Common myeloid progenitor, CD34-positive (primary cell): Measurements from ENCODE around the gene GSTM3.

Source experiments
- CTCF ChIA-PET: fragments of 350-600 bp; sonication (Branson Sonifier 250); formaldehyde crosslinking; loops from one replicate; lab custom pipeline; 2021; ENCODE audit warnings: antibody characterized with exemption; lab: Charles Lee
- POLR2A ChIA-PET: fragments of 350-600 bp; sonication (Branson Sonifier 250); formaldehyde crosslinking; loops from one replicate; lab custom pipeline; 2021; ENCODE audit warnings: antibody characterized with exemption; lab: Charles Lee
- DNase-seq, 3 donors: peaks; one replicate each; pipeline versions ENCODE4 v3.0.0 to v3.0.0-alpha.2; 2013
- H3K27ac ChIP-seq, 2 experiments: 1 replicate in 1 of 2; 2 replicates in 1 of 2; pipeline ENCODE4 v1.7.0; 2013; ENCODE audit warnings: inconsistent platforms in 2 of 2, low read length in 2 of 2, mild to moderate bottlenecking in 2 of 2, low read depth in 1 of 2, moderate library complexity in 1 of 2; ENCODE audit not compliant: severe bottlenecking in 2 of 2, insufficient read depth in 1 of 2, poor library complexity in 1 of 2
- H3K27me3 ChIP-seq, 5 experiments: replicated peaks in 2 of 5; 1 replicate in 3 of 5; 2 replicates in 2 of 5; pipeline versions ENCODE4 v1.6.1 to v1.7.0; 2013; ENCODE audit warnings: low read length in 4 of 5, mild to moderate bottlenecking in 2 of 5, moderate library complexity in 2 of 5, inconsistent platforms in 1 of 5; ENCODE audit not compliant: insufficient read depth in 5 of 5, control insufficient read depth in 4 of 5
- H3K36me3 ChIP-seq, 4 experiments: 1 replicate in 2 of 4; 2 replicates in 2 of 4; pipeline versions ENCODE4 v1.6.1 to v1.7.0; 2013; ENCODE audit warnings: low read length in 3 of 4, control low read depth in 1 of 4, mild to moderate bottlenecking in 1 of 4; ENCODE audit not compliant: control insufficient read depth in 4 of 4, insufficient read depth in 4 of 4
- H3K4me1 ChIP-seq, 4 experiments: 1 replicate in 3 of 4; 2 replicates in 1 of 4; pipeline versions ENCODE4 v1.6.1 to v1.7.1; 2013; ENCODE audit warnings: low read length in 3 of 4, mild to moderate bottlenecking in 3 of 4, control low read depth in 1 of 4, inconsistent platforms in 1 of 4, moderate library complexity in 1 of 4; ENCODE audit not compliant: control insufficient read depth in 4 of 4, insufficient read depth in 4 of 4; ENCODE audit errors: control extremely low read depth in 1 of 4
- H3K4me3 ChIP-seq, 7 experiments: 1 replicate in 4 of 7; 2 replicates in 3 of 7; pipeline versions ENCODE4 v1.5.1 to v1.7.0; 2013; ENCODE audit warnings: mild to moderate bottlenecking in 7 of 7, low read length in 6 of 7, moderate library complexity in 6 of 7, inconsistent platforms in 2 of 7, low read depth in 2 of 7, control low read depth in 1 of 7; ENCODE audit not compliant: insufficient read depth in 4 of 7, control insufficient read depth in 1 of 7; ENCODE audit errors: extremely low read depth in 1 of 7
- H3K9me3 ChIP-seq, 5 experiments: 1 replicate in 4 of 5; 2 replicates in 1 of 5; pipeline versions ENCODE4 v1.6.1 to v1.7.1; 2013; ENCODE audit warnings: low read length in 4 of 5, mild to moderate bottlenecking in 2 of 5, inconsistent platforms in 1 of 5, low read depth in 1 of 5, moderate library complexity in 1 of 5; ENCODE audit not compliant: control insufficient read depth in 4 of 5, insufficient read depth in 2 of 5; ENCODE audit errors: control extremely low read depth in 1 of 5
- whole genome bisulfite sequencing: methylation state at CpG from one replicate; pipeline ENCODE4 v1.1.5; 2013; ENCODE audit not compliant: insufficient coverage; 5-methylcytosine and 5-hydroxymethylcytosine counted together

The GSTM3 gene

DNA sequence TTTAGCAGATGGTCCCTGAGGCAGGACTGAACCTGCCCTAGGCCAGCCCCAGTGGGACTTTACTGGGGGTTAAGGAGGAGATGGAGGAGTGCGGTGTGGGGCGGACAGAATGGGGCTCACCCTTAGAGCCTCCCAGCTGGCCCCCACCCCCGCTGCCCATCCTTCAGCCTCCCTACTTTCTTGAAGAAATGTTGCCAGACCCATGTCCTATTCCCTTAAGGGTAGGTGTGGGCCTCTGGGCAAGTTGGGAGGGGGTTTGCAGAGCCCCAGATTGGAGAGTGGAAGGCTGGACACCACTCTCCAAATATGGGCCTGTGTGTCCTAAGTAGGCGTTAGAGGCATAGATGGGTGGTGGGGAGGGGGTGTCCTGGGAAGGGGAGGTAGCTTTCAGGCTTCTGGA, 42.1 kb upstream of the GSTM3 start:
- no peaks in the 10 kb centered on the region for H3K27me3 ChIP-seq
- no peak overlapping the region for H3K27ac ChIP-seq
- H3K4me1 ChIP-seq = peaks cover 0 to 27% (median 17%) of the 10 kb centered on the region in 4 experiments
- no peak for DNase-seq
- POLR2A ChIA-PET = no interaction called here
- H3K9me3 ChIP-seq = peaks cover 0 to 2% (median 0%) of the 10 kb centered on the region in 5 experiments
- CTCF ChIA-PET = interaction anchor here (4.2 to 21.2 kb wide), 4 partner anchors 8 to 199 kb away, joined by 26 to 551 read pairs (median 236); partner anchors contain the start of gene AHCYL1
- no peaks in the 10 kb centered on the region for H3K36me3 ChIP-seq
- 95% methylated on average over 3 of the region's 4 CpGs for WGBS
- no peak overlapping the region for H3K4me3 ChIP-seq

DNA sequence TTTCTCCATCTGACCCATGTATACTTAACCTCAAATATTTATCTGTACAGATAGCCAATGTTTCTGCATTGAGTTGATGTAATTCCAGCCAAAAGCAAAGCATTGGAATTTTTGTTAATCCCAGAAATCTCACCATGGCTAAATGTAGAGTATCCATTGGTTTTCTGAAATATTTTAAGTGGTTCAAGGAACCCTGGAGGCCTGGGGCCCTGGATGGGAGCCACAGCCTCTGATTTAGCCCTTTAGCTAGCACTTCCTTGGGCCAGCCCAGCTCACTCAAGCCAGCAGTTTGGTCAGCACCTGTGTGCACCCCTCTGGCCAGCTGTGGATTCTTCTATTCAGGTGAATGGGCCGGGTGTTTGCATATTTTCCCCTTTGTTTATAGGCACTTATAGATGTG, 41.7 kb upstream of the GSTM3 start:
- DNase-seq = no peak
- H3K4me1 ChIP-seq = peaks cover 0 to 23% (median 15%) of the 10 kb centered on the region in 4 experiments
- ChIA-PET CTCF (interaction anchor here (4.2 to 21.2 kb wide), 4 partner anchors 8 to 199 kb away, joined by 26 to 551 read pairs (median 236); partner anchors contain the start of gene AHCYL1), POLR2A (no interaction called here)
- H3K36me3 ChIP-seq = no peaks in the 10 kb centered on the region
- WGBS = 100% methylated on average over 1 of the region's 1 CpG
- H3K9me3 ChIP-seq = peaks cover 0 to 2% (median 0%) of the 10 kb centered on the region in 5 experiments
- no peak overlapping the region for H3K4me3 ChIP-seq
- H3K27me3 ChIP-seq = no peaks in the 10 kb centered on the region
- no peak overlapping the region for H3K27ac ChIP-seq

DNA sequence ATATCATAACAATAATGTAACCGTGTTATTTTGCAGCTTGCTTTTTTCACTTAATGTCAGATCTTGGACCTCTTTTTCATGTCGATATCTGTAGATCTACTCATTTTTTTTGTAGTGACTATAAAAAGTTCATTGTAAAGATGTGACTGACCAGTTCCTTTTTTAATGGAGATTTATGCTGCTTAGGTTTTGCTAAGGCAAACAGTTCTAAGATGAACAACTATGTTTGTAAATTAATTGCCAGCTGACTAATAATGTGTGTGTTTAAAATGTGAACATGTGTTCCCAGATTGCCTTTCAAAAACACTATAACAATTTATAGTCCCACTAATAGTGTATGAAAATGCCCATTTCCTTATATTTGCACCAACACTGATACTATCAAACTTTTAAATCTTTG, 41.0 kb upstream of the GSTM3 start:
- Histone ChIP-seq H3K9me3 (peaks cover 0 to 2% (median 0%) of the 10 kb centered on the region in 5 experiments), H3K27ac (no peak overlapping the region), H3K36me3 (no peaks in the 10 kb centered on the region), H3K4me1 (peaks cover 0 to 24% (median 18%) of the 10 kb centered on the region in 4 experiments), H3K27me3 (no peaks in the 10 kb centered on the region), H3K4me3 (no peak overlapping the region)
- DNase-seq = no peak
- ChIA-PET CTCF (interaction anchor here (1.3 to 21.2 kb wide), 4 partner anchors 10 to 200 kb away, joined by 3 to 551 read pairs (median 173); partner anchors contain the start of gene AHCYL1), POLR2A (no interaction called here)
- no CpG with 5 or more reads among the region's 2 CpGs for WGBS

DNA sequence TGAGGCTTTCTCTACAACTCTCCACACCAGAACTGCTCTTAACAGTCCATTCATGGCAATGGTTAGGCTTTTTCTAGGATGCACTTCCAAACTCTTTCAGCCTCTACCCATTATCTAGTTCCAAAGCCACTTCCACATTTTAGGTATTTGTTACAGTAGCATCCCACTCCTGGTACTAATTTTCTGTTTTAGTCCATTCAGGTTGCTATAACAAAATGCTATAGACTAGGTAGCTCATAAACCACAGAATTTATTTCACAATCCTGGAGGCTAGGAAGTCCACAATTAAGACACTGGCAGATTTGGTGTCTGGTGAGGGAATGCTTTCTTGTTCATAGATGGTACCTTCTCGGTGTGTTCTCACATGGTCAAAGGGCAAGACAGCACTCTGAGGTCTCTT, 40.1 kb upstream of the GSTM3 start:
- no peaks in the 10 kb centered on the region for H3K36me3 ChIP-seq
- no peaks in the 10 kb centered on the region for H3K27me3 ChIP-seq
- CTCF ChIA-PET = interaction anchor here (1.0 to 21.2 kb wide), 6 partner anchors 8 to 231 kb away, joined by 3 to 551 read pairs (median 18); partner anchors contain the start of gene AHCYL1
- POLR2A ChIA-PET = no interaction called here
- DNase-seq = no peak
- no peak overlapping the region for H3K4me3 ChIP-seq
- WGBS = no CpG with 5 or more reads among the region's 1 CpG
- no peak overlapping the region for H3K27ac ChIP-seq
- H3K9me3 ChIP-seq = peaks cover 0 to 2% (median 0%) of the 10 kb centered on the region in 5 experiments
- H3K4me1 ChIP-seq = peaks cover 0 to 15% (median 11%) of the 10 kb centered on the region in 4 experiments

DNA sequence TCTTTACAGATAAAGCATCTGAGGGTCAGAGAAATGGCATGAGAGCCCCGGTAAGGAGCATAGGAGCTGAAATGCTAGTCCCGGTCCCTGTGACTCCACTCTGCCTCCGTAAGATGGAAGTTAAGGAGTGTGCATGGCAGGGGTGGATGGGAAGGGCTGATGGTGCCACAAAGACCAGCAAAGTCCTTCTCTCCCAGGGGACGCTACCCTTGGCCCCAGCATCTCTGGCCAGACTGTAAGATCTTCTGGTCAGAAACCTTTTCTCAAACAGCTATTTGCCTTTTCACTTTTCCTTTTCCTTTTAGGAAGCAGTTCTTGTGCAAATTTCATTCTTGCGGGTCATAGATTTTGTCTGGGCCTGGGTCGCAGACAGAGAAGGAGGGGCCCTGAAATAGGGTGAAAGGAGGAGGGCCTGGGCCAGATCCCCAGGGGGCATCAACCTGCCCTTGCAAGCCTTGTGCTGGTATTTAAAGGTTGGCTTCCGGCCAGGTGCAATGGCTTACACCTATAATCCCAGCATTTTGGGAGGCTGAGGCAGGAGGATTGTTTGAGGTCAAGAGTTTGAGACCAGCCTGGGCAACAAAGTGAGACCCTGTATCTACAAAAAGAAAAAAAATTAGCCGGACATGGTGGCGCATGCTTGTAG, 37.3 kb upstream of the GSTM3 start:
- WGBS = 94% methylated on average over 8 of the region's 9 CpGs
- no peak for DNase-seq
- H3K9me3 ChIP-seq = peaks cover 0 to 2% (median 0%) of the 10 kb centered on the region in 5 experiments
- H3K27me3 ChIP-seq = no peaks in the 10 kb centered on the region
- ChIA-PET CTCF (interaction anchor here (1.0 to 21.2 kb wide), 18 partner anchors 10 to 237 kb away, joined by 3 to 551 read pairs (median 8); partner anchors contain the start of genes AHCYL1 and GSTM4), POLR2A (no interaction called here)
- H3K4me1 ChIP-seq = peaks cover 0 to 11% (median 5%) of the 10 kb centered on the region in 4 experiments
- H3K27ac ChIP-seq = no peak overlapping the region
- no peak overlapping the region for H3K4me3 ChIP-seq
- H3K36me3 ChIP-seq = no peaks in the 10 kb centered on the region

DNA sequence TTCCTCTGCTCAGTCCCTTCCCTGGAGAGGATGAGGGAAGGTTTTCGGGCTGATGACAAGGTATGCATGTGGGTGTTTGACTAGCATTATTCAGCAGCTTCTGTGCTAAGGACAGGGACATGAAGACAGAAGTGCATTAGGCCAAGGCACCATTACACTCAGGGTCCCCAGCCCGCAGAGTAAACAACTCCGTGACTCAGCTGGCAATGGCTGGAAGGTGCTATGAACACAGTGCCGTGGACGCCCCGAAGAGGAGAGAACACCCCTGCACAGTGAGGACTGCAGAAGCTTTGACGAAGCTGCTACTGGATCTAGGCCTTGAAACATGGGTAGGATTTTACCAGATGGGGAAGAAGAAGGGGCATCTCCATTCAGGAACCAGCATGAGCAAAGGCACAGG, 36.6 kb upstream of the GSTM3 start:
- no peak overlapping the region for H3K4me3 ChIP-seq
- ChIA-PET CTCF (interaction anchor here (0.6 to 21.2 kb wide), 39 partner anchors 11 to 240 kb away, joined by 3 to 551 read pairs (median 6); partner anchors contain the start of genes AHCYL1, GNAI3, GPR61 and GSTM3), POLR2A (interaction anchor here (0.6 to 1.3 kb wide), 2 partner anchors 143 to 207 kb away, joined by 3 to 10 read pairs; partner anchors contain the start of gene AHCYL1)
- no peak overlapping the region for H3K27ac ChIP-seq
- 100% methylated on average over 7 of the region's 7 CpGs for WGBS
- no peaks in the 10 kb centered on the region for H3K36me3 ChIP-seq
- no peak for DNase-seq
- no peaks in the 10 kb centered on the region for H3K27me3 ChIP-seq
- peaks cover 0 to 11% (median 5%) of the 10 kb centered on the region in 4 experiments for H3K4me1 ChIP-seq
- H3K9me3 ChIP-seq = peaks cover 0 to 2% (median 0%) of the 10 kb centered on the region in 5 experiments
